Spleen (tissue), 11 donors: ENCODE results near the gene SCN4A. TPM values are rescaled to one million over a fixed set of nuclear protein-coding genes. Genes with fewer than 3 reads are reported as not detected.
"Not testable (repeated sequence)": the region's sequence is repeated elsewhere in the genome, so short reads cannot be mapped to it uniquely, and the experiment has no call there.

Experiments
- DNase-seq: peaks from one replicate; pipeline ENCODE4 v3.0.0-alpha.2; 2020
- H3K27ac ChIP-seq, 8 donors: fragments of 200-600 bp; sonication (generic) in 7 of 8; 1 replicate in 4 of 8; 2 replicates in 4 of 8; pipeline versions ENCODE4 v1.5.0 to v1.8.0; 2016 to 2021; ENCODE audit warnings: inconsistent platforms in 4 of 8, mild to moderate bottlenecking in 4 of 8, moderate library complexity in 1 of 8
- H3K27me3 ChIP-seq, 7 donors: fragments of 200-600 bp; sonication (generic) in 6 of 7; replicated peaks in 1 of 7; 1 replicate in 4 of 7; 2 replicates in 3 of 7; pipeline versions ENCODE4 v1.5.0 to v1.8.0; 2016 to 2021; ENCODE audit warnings: inconsistent platforms in 3 of 7, mild to moderate bottlenecking in 1 of 7
- H3K36me3 ChIP-seq, 6 donors: fragments of 200-600 bp; sonication (generic) in 5 of 6; 1 replicate in 4 of 6; 2 replicates in 2 of 6; pipeline versions ENCODE4 v1.5.0 to v1.8.0; 2016 to 2021; ENCODE audit warnings: inconsistent platforms in 2 of 6
- H3K4me1 ChIP-seq, 6 donors: fragments of 200-600 bp; sonication (generic) in 5 of 6; 1 replicate in 3 of 6; 2 replicates in 3 of 6; pipeline versions ENCODE4 v1.5.0 to v1.8.0; 2016 to 2021; ENCODE audit warnings: inconsistent platforms in 3 of 6
- H3K4me3 ChIP-seq, 8 donors: fragments of 200-600 bp; sonication (generic) in 7 of 8; 1 replicate in 4 of 8; 2 replicates in 4 of 8; pipeline versions ENCODE4 v1.5.0 to v1.8.0; 2016 to 2021; ENCODE audit warnings: inconsistent platforms in 4 of 8, mild to moderate bottlenecking in 4 of 8, moderate library complexity in 2 of 8
- H3K9me3 ChIP-seq, 8 donors: fragments of 200-600 bp; sonication (generic) in 7 of 8; 1 replicate in 4 of 8; 2 replicates in 4 of 8; pipeline versions ENCODE4 v1.5.0 to v1.8.0; 2016 to 2021; ENCODE audit warnings: inconsistent platforms in 4 of 8
- WGBS, 5 donors: extraction: QIAGEN DNeasy Blood & Tissue Kit in 3 of 5; methylation state at CpG; one replicate each; pipeline versions ENCODE4 v1.1.5 to v1.1.7; 2013 to 2018; 5-methylcytosine and 5-hydroxymethylcytosine counted together
- intact Hi-C: fragments of 100-400 bp; cut with DNase I; formaldehyde crosslinking; loops from one replicate; pipeline ENCODE4 v1.15.0; 2023; ENCODE audit warnings: low total_unique reads
- polyA plus RNA-seq, 3 donors: library from polyadenylated mRNA; stranded (reverse); fragments of 200-250 nt; gene quantifications; one replicate each; pipeline ENCODE4 v1.2.1, GENCODE V29; 2013
- total RNA-seq, 7 donors: library from RNA; depleted of rRNA in 3 of 7; stranded (reverse); fragments of >200 nt in 3 of 7; fragmentation: NEBNext Ultra II Directional in 4 of 7; extraction: Animal tissue kit (Norgen Biotek cat#: 25700) in 4 of 7; gene quantifications; one replicate each; pipeline versions ENCODE4 v1.1.0 to v1.2.1, GENCODE V29; 2016 to 2021
- TF ChIP-seq, protein P1 (sequence below), 11 experiments: fragments of 200-600 bp in 7 of 11; fragments of 450-650 bp in 4 of 11; sonication (generic) in 4 of 11; IDR thresholded peaks in 8 of 11; conservative IDR thresholded peaks in 3 of 11; 1 replicate in 7 of 11; 2 replicates in 4 of 11; pipeline versions ENCODE4 v1.4.0 to v1.8.0; 2016 to 2021; ENCODE audit warnings: antibody characterized with exemption in 11 of 11, inconsistent platforms in 4 of 11, mild to moderate bottlenecking in 1 of 11
- donor health status: healthy with polysubstance abuse.
- donor health status: DM: no; HTN: no; CAD: no; lungs with moderate emphysema.
- donor health status: DM: no; HTN: no; CAD: no.
- donor health status: Bipolar disorder and iron deficiency.
- donor health status: healthy.
- donor health status: DM: no; HTN: no; CAD: no.
- donor health status: DM: yes; HTN: yes; CAD: no.

The SCN4A gene
- total and polyA plus RNA-seq, 10 donors = 0.14 to 4.0 (median 0.86) TPM

DNA sequence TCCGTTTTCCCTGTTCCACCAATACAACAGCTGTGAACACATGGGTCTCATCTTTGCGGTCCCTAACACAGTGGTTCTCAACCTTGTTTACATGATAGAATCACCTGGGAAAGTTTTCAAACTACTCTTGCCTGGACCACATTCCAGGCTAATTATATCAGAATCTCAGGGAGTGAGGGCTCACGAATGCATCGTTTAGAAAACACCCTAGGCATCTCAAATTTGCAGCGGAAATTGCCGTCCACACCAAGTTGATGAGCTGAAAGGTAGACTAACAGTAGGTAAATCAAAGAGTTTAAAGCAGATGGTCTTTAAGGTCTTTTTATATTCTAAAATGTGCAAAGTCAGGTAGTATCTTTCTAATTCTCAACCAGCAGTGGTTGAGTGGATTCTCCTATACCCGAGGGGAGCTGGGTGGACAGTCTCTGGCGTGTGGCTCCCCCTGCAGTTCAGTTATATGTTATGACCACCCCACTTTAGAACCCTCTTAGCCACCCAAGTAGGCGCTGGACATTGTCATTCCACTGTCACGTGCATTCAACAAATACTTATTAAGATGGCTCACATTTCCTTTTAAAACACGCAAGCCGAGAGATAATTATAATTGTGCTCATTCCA, 65.4 kb downstream of the SCN4A start:
- H3K4me1 ChIP-seq = peaks cover 0 to 14% (median 6%) of the 10 kb centered on the region in 6 donors
- intact Hi-C loops, H3K36me3 ChIP-seq, H3K27ac ChIP-seq, DNase-seq, H3K9me3 ChIP-seq, H3K4me3 ChIP-seq, H3K27me3 ChIP-seq: not testable (repeated sequence)
- 75 to 79% (median 77%) methylated on average over 10 to 12 of the region's 12 CpGs for WGBS, 5 donors
- TF ChIP-seq, protein P1, sequence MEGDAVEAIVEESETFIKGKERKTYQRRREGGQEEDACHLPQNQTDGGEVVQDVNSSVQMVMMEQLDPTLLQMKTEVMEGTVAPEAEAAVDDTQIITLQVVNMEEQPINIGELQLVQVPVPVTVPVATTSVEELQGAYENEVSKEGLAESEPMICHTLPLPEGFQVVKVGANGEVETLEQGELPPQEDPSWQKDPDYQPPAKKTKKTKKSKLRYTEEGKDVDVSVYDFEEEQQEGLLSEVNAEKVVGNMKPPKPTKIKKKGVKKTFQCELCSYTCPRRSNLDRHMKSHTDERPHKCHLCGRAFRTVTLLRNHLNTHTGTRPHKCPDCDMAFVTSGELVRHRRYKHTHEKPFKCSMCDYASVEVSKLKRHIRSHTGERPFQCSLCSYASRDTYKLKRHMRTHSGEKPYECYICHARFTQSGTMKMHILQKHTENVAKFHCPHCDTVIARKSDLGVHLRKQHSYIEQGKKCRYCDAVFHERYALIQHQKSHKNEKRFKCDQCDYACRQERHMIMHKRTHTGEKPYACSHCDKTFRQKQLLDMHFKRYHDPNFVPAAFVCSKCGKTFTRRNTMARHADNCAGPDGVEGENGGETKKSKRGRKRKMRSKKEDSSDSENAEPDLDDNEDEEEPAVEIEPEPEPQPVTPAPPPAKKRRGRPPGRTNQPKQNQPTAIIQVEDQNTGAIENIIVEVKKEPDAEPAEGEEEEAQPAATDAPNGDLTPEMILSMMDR (IDR thresholded peaks at IDR 0.05 in 8 of 11, conservative IDR thresholded peaks at IDR 0.05 in 3 of 11) = peak in 1 of 11 experiments; percentile 11

DNA sequence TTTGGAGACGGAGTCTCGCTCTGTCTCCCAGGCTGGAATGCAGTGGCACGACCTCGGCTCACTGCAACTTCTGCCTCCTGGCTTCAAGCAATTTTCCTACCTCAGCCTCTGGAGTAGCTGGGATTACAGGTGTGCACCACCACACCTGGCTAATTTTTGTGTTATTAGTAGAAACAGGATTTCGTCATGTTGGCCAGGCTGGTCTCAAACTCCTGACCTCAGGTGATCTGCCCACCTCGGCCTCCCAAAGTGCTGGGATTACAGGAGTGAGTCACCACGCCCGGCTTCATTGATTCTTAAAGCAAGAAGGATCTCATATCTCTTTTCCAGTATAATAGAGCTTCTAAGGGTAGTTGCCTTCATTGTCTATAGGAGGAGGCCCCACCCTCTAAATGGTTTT, 67.9 kb downstream of the SCN4A start:
- H3K4me3 ChIP-seq, DNase-seq, H3K4me1 ChIP-seq, H3K9me3 ChIP-seq, H3K27ac ChIP-seq, intact Hi-C loops, H3K36me3 ChIP-seq, H3K27me3 ChIP-seq: not testable (repeated sequence)
- 91 to 95% (median 94%) methylated on average over 8 of the region's 8 CpGs for WGBS, 5 donors

DNA sequence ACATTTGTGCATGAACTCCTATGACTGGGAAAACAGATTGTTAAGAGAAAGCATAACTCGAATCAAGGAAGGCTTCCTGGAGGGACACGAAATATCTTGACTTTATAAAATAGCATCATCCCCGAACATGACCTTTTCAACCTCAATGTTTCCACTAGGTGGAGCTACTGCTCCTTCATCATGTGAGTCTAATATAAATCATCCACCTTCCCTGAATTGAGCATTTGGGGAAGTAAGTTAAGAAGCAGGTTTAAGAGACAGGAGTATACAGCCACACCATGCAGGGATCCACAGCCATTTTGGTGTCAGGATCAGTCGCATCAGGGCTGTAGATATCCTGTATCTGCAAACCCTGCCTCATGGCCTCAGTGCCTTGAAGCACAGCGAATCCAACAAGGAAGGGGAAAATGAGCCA, 68.9 kb downstream of the SCN4A start:
- TF ChIP-seq, protein P1 (IDR thresholded peaks at IDR 0.05 in 8 of 11, conservative IDR thresholded peaks at IDR 0.05 in 3 of 11) = peak in 9 of 11 experiments; percentile 24 to 68 (median 52)
- DNase-seq, H3K27me3 ChIP-seq, H3K9me3 ChIP-seq, intact Hi-C loops, H3K36me3 ChIP-seq, H3K4me3 ChIP-seq, H3K27ac ChIP-seq, H3K4me1 ChIP-seq: not testable (repeated sequence)
- 22 to 27% (median 24%) methylated on average over 5 of the region's 5 CpGs for WGBS, 5 donors

DNA sequence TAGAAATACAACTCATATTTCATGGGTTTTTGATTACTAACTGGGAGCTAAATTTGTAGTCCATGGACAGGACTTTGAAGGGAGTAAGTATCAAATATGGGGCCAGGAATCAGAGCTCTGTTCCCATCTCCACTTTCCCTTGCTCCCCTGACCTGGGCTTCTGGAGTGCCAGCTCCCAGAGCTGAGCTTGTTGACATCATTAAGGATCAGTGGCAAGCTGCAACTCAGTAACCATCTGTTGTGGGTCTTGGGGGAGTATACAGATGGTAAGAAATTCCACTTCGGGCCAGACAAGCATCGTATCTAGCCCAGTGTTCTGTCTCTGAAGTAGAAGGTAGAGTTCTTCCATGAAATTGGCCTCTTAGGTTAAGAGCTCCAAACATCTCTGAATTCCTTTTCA, 70.7 kb downstream of the SCN4A start:
- not testable (repeated sequence) for H3K36me3 ChIP-seq, H3K27me3 ChIP-seq, H3K9me3 ChIP-seq, H3K4me3 ChIP-seq, DNase-seq, H3K4me1 ChIP-seq, H3K27ac ChIP-seq
- 84 to 91% (median 87%) methylated on average over 2 of the region's 2 CpGs for WGBS, 5 donors
- intact Hi-C loops = loop anchor here (2.0 kb wide), 1 partner anchor 19 kb away; no protein-coding TSS in a partner anchor

DNA sequence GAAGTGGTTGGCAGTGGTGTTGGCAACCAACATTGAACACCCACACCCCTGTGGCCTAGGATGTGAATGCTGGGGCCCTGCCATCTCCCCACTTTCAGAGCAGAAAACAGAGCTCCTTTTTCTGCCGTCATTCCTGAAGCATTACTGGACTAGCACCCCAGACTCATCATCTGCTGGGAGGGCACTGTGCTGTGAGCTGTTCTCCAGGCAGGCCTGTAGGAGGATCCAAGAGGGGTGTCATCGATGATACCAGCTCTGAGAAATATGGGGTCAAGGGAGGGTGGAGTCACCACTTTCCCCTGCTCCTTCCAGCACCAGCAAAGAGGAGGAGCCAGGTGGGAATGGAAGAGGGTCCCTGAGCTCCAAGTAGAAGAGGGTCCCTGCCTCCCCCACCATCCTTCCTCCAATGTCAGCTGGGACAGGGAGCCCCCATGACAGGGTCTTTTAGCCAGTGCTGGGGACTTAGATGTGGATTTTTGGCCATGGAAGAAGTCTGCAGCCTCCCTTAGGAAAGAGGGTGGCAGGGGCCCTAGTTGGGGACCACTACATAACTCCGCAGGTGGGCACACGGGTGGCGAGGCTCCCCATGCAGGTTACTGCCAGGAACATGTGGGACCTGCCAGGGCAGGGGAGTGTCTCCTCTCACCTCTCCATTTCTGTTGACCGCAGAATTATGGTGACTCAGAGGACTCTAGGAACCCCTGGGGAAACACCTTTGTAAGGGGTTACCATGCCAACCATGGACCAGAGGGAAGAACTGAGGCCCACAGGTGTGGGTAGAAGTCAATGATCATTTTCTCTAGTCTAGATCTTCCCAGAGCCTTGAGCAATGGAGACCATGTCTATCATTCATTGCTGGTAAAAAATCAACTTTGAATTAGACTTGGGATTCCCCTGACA, 73.6 kb downstream of the SCN4A start:
- not testable (repeated sequence) for H3K9me3 ChIP-seq

DNA sequence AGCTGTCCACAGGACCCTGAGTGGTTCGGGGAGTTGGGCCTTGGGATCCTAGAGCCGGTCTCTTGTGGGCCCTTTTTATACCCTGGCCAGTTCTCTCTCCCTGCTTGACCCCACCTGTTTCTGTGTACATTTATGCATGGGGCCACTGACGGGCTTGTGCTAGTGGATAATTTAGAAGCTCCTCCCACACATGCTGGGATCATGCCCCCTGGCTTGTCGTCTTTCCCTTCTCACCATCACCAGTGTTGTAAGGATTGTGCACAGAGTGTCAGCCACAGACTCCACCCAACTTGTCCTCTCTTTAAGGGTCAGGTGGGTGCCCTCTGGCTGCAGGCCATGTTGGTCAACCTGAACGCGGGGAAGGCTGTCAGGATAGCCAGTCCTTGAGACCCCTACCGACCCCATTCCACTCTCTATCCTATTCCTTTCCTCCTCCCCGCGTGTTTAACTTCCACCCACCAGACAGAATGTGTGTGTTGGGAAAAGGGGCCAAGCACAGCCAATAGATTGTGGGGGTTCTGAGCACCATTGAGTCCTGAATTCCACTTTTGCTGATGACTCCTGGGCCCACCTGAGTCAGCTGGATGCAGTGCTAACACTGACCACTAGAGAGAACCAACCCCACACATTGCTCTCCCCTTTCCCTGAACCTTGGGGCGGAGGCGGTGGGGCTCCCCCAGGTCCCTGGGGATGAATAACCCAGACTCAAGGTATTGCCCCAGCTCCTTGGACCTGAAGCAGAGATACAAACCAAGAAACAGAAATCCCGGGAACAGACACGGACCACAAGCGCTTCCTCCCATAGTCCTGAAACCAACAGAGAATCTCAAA, 76.0 kb downstream of the SCN4A start, which contains the start of gene CSH1:
Gene CSH1 (minus strand): TSS at position 51 of the 831 bp plus-strand sequence. CDS start 63 bp downstream, outside the sequence.
- H3K4me3 ChIP-seq, intact Hi-C loops, H3K9me3 ChIP-seq, H3K27ac ChIP-seq, DNase-seq, H3K27me3 ChIP-seq, H3K36me3 ChIP-seq, H3K4me1 ChIP-seq: not testable (repeated sequence)
- WGBS, 5 donors = 87 to 97% (median 90%) methylated on average over 5 to 11 of the region's 14 CpGs

More for the DNA sequence above, 73.6 kb downstream of the SCN4A start:
- H3K4me1 ChIP-seq, H3K4me3 ChIP-seq, intact Hi-C loops, H3K27me3 ChIP-seq, H3K27ac ChIP-seq, DNase-seq, H3K36me3 ChIP-seq: not testable (repeated sequence)
- 83 to 92% (median 85%) methylated on average over 5 to 6 of the region's 6 CpGs for WGBS, 5 donors

DNA sequence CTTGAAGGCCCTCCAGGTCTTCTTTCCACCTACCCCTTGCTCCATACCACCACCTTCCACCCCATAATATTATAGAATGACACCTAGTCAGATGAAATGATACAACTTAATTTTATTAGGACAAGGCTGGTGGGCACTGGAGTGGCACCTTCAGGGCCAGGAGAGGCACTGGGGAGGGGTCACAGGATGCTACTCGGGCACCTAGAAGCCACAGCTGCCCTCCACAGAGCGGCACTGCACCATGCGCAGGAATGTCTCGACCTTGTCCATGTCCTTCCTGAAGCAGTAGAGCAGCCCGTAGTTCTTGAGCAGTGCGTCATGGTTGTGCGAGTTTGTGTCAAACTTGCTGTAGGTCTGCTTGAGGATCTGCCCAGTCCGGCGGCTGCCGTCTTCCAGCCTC, 77.9 kb downstream of the SCN4A start:
- H3K4me1 ChIP-seq, H3K27ac ChIP-seq, intact Hi-C loops, H3K27me3 ChIP-seq, H3K9me3 ChIP-seq, DNase-seq, H3K4me3 ChIP-seq, H3K36me3 ChIP-seq: not testable (repeated sequence)
- WGBS, 5 donors = 72 to 84% (median 82%) methylated on average over 4 to 10 of the region's 10 CpGs

DNA sequence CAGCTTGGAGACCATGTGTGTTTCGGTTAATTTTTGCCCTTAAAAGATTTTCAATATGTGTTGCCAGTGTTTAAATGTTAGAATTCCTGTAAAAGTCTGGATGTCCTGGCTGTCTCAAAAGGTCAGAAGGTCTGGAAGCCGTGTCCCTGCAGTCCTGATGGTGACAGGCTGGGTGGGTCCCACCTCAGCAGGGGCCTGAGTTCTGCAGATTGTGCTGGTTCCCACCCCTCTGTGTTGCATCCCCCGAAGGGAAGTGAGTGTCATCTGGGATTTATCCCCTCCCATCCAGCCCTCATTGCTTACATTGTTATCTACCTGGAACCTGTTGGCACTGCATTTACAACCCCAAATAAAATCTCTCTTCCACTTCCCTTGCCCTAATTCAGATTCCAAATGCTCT, 78.7 kb downstream of the SCN4A start:
- WGBS, 5 donors = 72 to 90% (median 75%) methylated on average over 2 to 3 of the region's 3 CpGs
- DNase-seq, H3K4me3 ChIP-seq, intact Hi-C loops, H3K9me3 ChIP-seq, H3K27ac ChIP-seq, H3K36me3 ChIP-seq, H3K27me3 ChIP-seq, H3K4me1 ChIP-seq: not testable (repeated sequence)
